ENCODE data around the gene C9orf72.

DNA sequence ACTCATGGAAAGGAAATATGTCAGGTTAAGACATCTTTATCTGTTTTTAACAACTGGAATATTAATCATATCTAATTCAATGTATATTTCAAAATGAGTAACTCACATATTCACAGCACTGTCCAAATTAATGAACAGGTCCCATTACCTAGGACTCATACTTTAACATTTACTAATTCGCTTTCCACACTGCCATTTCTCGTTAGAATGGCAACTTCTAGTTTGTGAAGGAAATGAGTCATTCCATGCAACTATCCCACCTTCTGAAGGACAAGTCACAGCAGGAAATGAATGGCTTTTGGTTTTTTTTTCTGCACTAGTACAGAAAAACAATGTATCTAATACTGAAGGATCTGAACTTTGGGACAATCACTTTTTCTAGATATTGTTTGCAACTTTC is 73.8 kb downstream of the C9orf72 start:
- TF ChIP-seq, protein P1, sequence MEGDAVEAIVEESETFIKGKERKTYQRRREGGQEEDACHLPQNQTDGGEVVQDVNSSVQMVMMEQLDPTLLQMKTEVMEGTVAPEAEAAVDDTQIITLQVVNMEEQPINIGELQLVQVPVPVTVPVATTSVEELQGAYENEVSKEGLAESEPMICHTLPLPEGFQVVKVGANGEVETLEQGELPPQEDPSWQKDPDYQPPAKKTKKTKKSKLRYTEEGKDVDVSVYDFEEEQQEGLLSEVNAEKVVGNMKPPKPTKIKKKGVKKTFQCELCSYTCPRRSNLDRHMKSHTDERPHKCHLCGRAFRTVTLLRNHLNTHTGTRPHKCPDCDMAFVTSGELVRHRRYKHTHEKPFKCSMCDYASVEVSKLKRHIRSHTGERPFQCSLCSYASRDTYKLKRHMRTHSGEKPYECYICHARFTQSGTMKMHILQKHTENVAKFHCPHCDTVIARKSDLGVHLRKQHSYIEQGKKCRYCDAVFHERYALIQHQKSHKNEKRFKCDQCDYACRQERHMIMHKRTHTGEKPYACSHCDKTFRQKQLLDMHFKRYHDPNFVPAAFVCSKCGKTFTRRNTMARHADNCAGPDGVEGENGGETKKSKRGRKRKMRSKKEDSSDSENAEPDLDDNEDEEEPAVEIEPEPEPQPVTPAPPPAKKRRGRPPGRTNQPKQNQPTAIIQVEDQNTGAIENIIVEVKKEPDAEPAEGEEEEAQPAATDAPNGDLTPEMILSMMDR (IDR thresholded peaks at IDR 0.05): no peak
- TF ChIP-seq POLR2A (IDR thresholded peaks at IDR 0.05): no peak
